Measurements from ENCODE around the gene PPP2R5B.

Gene PPP2R5B

DNA sequence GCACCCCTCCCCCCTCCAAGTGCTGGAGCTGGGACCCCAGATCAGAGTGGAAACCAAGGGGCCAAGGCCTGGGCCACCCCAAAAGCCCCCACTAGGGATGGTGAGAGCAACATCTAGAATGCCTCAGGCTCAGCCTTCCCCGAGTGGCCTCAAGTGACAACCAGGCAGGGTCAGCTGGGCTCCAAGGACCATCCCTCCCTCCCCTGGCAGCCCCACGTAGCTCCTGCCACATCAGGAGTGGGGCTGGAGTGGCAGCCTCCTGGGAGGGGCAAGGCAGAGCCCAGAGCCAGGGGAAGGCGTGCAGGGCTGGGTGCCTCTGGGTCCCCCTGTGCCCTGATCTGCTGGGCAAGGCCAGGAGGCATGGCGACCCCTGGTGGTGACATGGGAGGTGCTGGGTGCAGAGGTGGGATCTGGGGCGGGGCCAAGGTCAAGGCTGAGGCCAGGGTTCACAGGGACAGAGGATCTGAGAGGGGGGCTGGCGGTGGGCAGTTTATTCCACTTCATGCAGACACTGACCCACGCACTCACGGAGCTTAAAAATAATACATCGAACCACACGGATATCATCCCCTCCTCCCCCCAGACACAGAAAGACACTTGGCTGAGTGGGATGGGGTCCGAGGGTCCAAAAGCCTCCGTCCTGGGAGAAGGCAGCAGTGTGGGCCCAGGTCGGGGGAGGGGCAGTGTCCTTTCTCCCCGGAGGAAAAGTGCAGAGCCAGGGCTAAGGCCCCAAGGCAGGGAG is 30.2 kb upstream of the PPP2R5B start (continued):
- TF ChIP-seq, protein P1, sequence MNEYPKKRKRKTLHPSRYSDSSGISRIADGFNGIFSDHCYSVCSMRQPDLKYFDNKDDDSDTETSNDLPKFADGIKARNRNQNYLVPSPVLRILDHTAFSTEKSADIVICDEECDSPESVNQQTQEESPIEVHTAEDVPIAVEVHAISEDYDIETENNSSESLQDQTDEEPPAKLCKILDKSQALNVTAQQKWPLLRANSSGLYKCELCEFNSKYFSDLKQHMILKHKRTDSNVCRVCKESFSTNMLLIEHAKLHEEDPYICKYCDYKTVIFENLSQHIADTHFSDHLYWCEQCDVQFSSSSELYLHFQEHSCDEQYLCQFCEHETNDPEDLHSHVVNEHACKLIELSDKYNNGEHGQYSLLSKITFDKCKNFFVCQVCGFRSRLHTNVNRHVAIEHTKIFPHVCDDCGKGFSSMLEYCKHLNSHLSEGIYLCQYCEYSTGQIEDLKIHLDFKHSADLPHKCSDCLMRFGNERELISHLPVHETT (tag by site-specific recombination; IDR thresholded peaks at IDR 0.05) = no peak
- no peak for TF ChIP-seq ZNF426 (tag by site-specific recombination; IDR thresholded peaks at IDR 0.05)
- TF ChIP-seq ZNF302 (tag by site-specific recombination; IDR thresholded peaks at IDR 0.05; ENCODE audit: low read depth) = no peak
- TF ChIP-seq ZBTB17 (tag by site-specific recombination; IDR thresholded peaks at IDR 0.05) = peak; percentile 63
- 0 out of 2 replicates have a peak, but pooled peaks have one; percentile 48 for TF ChIP-seq BCL11A (tag by site-specific recombination; IDR thresholded peaks at IDR 0.05; ENCODE audit: low read depth)
- peak; percentile 43; the same call in 1 of the 2 replicates for TF ChIP-seq GLIS2 (tag by site-specific recombination; IDR thresholded peaks at IDR 0.05)
- no peak for TF ChIP-seq ZNF394 (tag by site-specific recombination; IDR thresholded peaks at IDR 0.05; ENCODE audit: borderline replicate concordance)
- TF ChIP-seq ZNF48 (tag by site-specific recombination; IDR thresholded peaks at IDR 0.05) = no peak
- no peak for TF ChIP-seq SCRT1 (tag by site-specific recombination; IDR thresholded peaks at IDR 0.05; ENCODE audit: borderline replicate concordance)
- TF ChIP-seq ZNF2 (tag by site-specific recombination; IDR thresholded peaks at IDR 0.05) = 0 out of 2 replicates have a peak, but pooled peaks have one; percentile 29
- peak; percentile 29 for TF ChIP-seq ZNF654 (tag by site-specific recombination; IDR thresholded peaks at IDR 0.05; ENCODE audit: low read depth)
- TF ChIP-seq ZBTB48 (tag by site-specific recombination; IDR thresholded peaks at IDR 0.05) = peak; percentile 46; the same call in 1 of the 2 replicates
- TF ChIP-seq ZBTB8A (tag by site-specific recombination; IDR thresholded peaks at IDR 0.05) = peak; percentile 68
- TF ChIP-seq, protein P2, sequence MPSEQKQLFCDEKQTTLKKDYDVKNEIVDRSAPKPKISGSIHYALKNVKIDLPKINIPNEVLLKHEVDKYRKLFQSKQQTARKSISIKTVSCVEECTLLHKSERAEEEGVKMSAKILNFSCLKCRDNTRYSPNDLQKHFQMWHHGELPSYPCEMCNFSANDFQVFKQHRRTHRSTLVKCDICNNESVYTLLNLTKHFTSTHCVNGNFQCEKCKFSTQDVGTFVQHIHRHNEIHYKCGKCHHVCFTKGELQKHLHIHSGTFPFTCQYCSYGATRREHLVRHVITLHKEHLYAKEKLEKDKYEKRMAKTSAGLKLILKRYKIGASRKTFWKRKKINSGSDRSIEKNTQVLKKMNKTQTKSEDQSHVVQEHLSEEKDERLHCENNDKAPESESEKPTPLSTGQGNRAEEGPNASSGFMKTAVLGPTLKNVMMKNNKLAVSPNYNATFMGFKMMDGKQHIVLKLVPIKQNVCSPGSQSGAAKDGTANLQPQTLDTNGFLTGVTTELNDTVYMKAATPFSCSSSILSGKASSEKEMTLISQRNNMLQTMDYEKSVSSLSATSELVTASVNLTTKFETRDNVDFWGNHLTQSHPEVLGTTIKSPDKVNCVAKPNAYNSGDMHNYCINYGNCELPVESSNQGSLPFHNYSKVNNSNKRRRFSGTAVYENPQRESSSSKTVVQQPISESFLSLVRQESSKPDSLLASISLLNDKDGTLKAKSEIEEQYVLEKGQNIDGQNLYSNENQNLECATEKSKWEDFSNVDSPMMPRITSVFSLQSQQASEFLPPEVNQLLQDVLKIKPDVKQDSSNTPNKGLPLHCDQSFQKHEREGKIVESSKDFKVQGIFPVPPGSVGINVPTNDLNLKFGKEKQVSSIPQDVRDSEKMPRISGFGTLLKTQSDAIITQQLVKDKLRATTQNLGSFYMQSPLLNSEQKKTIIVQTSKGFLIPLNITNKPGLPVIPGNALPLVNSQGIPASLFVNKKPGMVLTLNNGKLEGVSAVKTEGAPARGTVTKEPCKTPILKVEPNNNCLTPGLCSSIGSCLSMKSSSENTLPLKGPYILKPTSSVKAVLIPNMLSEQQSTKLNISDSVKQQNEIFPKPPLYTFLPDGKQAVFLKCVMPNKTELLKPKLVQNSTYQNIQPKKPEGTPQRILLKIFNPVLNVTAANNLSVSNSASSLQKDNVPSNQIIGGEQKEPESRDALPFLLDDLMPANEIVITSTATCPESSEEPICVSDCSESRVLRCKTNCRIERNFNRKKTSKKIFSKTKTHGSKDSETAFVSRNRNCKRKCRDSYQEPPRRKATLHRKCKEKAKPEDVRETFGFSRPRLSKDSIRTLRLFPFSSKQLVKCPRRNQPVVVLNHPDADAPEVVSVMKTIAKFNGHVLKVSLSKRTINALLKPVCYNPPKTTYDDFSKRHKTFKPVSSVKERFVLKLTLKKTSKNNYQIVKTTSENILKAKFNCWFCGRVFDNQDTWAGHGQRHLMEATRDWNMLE (tag by site-specific recombination; conservative IDR thresholded peaks at IDR 0.05; ENCODE audit: low read depth) = no peak
- TF ChIP-seq, protein P3, sequence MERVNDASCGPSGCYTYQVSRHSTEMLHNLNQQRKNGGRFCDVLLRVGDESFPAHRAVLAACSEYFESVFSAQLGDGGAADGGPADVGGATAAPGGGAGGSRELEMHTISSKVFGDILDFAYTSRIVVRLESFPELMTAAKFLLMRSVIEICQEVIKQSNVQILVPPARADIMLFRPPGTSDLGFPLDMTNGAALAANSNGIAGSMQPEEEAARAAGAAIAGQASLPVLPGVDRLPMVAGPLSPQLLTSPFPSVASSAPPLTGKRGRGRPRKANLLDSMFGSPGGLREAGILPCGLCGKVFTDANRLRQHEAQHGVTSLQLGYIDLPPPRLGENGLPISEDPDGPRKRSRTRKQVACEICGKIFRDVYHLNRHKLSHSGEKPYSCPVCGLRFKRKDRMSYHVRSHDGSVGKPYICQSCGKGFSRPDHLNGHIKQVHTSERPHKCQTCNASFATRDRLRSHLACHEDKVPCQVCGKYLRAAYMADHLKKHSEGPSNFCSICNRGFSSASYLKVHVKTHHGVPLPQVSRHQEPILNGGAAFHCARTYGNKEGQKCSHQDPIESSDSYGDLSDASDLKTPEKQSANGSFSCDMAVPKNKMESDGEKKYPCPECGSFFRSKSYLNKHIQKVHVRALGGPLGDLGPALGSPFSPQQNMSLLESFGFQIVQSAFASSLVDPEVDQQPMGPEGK (tag by site-specific recombination; IDR thresholded peaks at IDR 0.05) = peak; percentile 41; the same call in 1 of the 2 replicates
- TF ChIP-seq, protein P4, sequence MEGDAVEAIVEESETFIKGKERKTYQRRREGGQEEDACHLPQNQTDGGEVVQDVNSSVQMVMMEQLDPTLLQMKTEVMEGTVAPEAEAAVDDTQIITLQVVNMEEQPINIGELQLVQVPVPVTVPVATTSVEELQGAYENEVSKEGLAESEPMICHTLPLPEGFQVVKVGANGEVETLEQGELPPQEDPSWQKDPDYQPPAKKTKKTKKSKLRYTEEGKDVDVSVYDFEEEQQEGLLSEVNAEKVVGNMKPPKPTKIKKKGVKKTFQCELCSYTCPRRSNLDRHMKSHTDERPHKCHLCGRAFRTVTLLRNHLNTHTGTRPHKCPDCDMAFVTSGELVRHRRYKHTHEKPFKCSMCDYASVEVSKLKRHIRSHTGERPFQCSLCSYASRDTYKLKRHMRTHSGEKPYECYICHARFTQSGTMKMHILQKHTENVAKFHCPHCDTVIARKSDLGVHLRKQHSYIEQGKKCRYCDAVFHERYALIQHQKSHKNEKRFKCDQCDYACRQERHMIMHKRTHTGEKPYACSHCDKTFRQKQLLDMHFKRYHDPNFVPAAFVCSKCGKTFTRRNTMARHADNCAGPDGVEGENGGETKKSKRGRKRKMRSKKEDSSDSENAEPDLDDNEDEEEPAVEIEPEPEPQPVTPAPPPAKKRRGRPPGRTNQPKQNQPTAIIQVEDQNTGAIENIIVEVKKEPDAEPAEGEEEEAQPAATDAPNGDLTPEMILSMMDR (tag by site-specific recombination; IDR thresholded peaks at IDR 0.05) = peak; percentile 77
- no peak for TF ChIP-seq ZSCAN16 (tag by site-specific recombination; IDR thresholded peaks at IDR 0.05)
- TF ChIP-seq, protein P5, sequence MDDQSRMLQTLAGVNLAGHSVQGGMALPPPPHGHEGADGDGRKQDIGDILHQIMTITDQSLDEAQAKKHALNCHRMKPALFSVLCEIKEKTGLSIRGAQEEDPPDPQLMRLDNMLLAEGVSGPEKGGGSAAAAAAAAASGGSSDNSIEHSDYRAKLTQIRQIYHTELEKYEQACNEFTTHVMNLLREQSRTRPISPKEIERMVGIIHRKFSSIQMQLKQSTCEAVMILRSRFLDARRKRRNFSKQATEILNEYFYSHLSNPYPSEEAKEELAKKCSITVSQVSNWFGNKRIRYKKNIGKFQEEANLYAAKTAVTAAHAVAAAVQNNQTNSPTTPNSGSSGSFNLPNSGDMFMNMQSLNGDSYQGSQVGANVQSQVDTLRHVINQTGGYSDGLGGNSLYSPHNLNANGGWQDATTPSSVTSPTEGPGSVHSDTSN (CRISPR knock-in tag; IDR thresholded peaks at IDR 0.05) = no peak

All from HEK293 (cell line).